ENCODE measurements around the gene AMPD2. TPM values are rescaled to one million over a fixed set of nuclear protein-coding genes. Genes with fewer than 3 reads are reported as not detected.

AMPD2 gene
- total RNA-seq, 2 donors from 2014 or later: 55.7 to 69.3 TPM

DNA sequence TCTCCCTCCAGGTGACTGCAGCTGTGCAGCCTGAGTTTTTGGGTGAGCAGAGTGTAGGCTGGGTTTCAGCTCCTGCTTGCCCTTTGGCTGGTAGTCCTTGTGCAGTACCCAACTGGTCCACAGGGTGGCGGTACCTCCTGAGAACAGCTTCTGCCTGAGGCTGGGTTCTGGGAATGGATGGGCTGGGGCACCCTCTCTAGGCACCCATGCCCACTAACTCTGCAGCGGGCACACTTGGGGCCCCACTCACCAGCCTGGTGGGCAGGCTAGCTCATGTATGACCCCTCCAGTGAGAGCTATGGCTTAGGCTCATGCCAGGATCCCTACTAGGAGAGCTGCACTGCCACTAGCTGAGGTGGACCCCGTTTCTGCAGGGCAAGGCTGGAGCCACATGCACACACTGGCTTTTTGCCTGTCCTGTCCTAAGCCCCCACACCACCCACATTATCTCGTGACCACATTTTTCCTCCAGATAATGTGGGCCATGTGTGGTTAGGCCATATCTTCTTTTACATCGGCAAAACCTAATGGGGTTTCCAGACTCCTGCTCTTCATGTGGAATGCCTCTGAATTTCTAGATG lies 20.7 kb downstream of the AMPD2 start:
- TF ChIP-seq, protein P1, sequence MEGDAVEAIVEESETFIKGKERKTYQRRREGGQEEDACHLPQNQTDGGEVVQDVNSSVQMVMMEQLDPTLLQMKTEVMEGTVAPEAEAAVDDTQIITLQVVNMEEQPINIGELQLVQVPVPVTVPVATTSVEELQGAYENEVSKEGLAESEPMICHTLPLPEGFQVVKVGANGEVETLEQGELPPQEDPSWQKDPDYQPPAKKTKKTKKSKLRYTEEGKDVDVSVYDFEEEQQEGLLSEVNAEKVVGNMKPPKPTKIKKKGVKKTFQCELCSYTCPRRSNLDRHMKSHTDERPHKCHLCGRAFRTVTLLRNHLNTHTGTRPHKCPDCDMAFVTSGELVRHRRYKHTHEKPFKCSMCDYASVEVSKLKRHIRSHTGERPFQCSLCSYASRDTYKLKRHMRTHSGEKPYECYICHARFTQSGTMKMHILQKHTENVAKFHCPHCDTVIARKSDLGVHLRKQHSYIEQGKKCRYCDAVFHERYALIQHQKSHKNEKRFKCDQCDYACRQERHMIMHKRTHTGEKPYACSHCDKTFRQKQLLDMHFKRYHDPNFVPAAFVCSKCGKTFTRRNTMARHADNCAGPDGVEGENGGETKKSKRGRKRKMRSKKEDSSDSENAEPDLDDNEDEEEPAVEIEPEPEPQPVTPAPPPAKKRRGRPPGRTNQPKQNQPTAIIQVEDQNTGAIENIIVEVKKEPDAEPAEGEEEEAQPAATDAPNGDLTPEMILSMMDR (conservative IDR thresholded peaks at IDR 0.05): peak; percentile 92
- Histone ChIP-seq H3K4me3 (ENCODE audit: low read length) (no peak overlapping the region), H3K36me3 (ENCODE audit: control insufficient read depth, insufficient read depth, low read length) (no peaks in the 10 kb centered on the region), H3K27ac (ENCODE audit: low read depth, low read length) (no peak overlapping the region), H3K27me3 (ENCODE audit: control insufficient read depth, insufficient read depth, low read length, poor library complexity, severe bottlenecking) (peaks cover 5% of the 10 kb centered on the region), H3K9me3 (ENCODE audit: control insufficient read depth, low read length) (no peaks in the 10 kb centered on the region), H3K4me1 (ENCODE audit: control insufficient read depth, insufficient read depth, low read length) (peaks cover 6% of the 10 kb centered on the region), H3K9ac (ENCODE audit: extremely low read depth, low read length, poor library complexity, severe bottlenecking) (no peak overlapping the region)
- 46 to 63% methylated on average over 2 to 5 of the region's 5 CpGs for WGBS, 2 experiments (ENCODE audit: insufficient coverage in 1 of 2, insufficient read length in 1 of 2)
- Mint-ChIP-seq H3K27ac (no peak overlapping the region), H3K4me1 (peaks cover 23% of the 10 kb centered on the region), H3K9me3 (no peaks in the 10 kb centered on the region), H3K4me3 (no peak overlapping the region), H3K27me3 (ENCODE audit: insufficient read depth) (peaks cover 16% of the 10 kb centered on the region), H3K36me3 (ENCODE audit: low read depth) (no peaks in the 10 kb centered on the region)
- DNase-seq: peak; percentile 99

DNA sequence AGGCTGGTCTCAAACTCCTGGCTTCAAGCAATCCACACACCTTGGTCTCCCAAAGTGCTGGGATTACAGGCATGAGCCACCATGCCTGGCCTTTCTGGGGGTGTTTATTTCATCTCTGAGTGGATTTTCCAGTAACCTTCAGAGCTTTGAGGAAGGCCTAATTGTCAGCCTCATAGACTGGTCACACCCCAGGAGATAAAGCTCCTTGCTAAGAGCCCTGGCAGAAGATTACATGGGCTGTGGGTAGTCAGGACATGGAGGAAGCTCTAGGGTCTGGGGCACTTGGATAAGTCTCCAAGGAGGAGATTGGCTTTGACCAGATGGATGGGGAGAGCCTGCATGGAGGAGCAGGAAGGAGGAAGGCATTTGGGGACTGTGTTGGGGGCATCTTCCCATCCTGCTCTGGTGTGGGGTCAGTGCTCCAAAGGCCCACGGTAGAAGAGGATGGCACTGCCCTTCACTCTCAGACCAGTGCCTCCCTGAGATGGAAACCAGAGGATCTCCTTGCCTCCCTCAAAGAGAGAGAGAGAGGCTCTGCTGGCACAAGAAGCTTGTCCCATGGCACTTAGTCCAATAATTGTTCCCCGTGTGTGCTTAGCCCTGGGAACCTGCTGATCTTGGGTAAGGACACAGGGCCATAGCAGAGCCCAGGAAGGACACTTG lies 21.6 kb downstream of the AMPD2 start:
- H3K4me1 ChIP-seq (ENCODE audit: control insufficient read depth, insufficient read depth, low read length): peaks cover 1% of the 10 kb centered on the region
- no peak overlapping the region for H3K4me3 Mint-ChIP-seq
- H3K27ac Mint-ChIP-seq: no peak overlapping the region
- H3K36me3 ChIP-seq (ENCODE audit: control insufficient read depth, insufficient read depth, low read length): no peaks in the 10 kb centered on the region
- no peaks in the 10 kb centered on the region for H3K36me3 Mint-ChIP-seq (ENCODE audit: low read depth)
- H3K27me3 ChIP-seq (ENCODE audit: control insufficient read depth, insufficient read depth, low read length, poor library complexity, severe bottlenecking): peaks cover 5% of the 10 kb centered on the region
- peaks cover under 1% of the 10 kb centered on the region for H3K9me3 ChIP-seq (ENCODE audit: control insufficient read depth, low read length)
- 81 to 85% methylated on average over 2 of the region's 2 CpGs for WGBS, 2 experiments (ENCODE audit: insufficient coverage in 1 of 2, insufficient read length in 1 of 2)
- H3K4me3 ChIP-seq (ENCODE audit: low read length): no peak overlapping the region
- TF ChIP-seq, protein P1 (conservative IDR thresholded peaks at IDR 0.05): no peak
- DNase-seq: no peak
- peaks cover 16% of the 10 kb centered on the region for H3K27me3 Mint-ChIP-seq (ENCODE audit: insufficient read depth)
- no peak overlapping the region for H3K27ac ChIP-seq (ENCODE audit: low read depth, low read length)
- H3K9me3 Mint-ChIP-seq: peaks cover 2% of the 10 kb centered on the region
- H3K9ac ChIP-seq (ENCODE audit: extremely low read depth, low read length, poor library complexity, severe bottlenecking): no peak overlapping the region
- H3K4me1 Mint-ChIP-seq: peaks cover 18% of the 10 kb centered on the region

DNA sequence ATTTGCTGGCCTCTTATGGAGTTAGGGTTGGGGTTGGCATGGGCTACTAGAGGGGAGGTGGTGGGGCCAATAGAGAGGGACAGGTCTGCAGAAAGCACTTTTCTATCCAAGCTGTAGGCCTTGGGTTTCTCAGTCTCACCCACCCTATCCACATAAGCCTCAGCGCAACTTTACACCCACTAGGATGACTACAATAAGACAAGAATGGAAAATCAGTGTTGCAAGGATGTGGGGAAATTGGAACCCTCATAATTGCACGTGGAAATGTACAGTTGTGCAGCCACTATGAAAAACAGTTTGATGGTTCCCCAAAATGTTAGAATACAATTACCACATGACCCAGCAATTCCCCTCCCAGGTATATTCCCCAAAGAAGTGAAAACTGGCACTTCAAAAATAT lies 22.2 kb downstream of the AMPD2 start:
- peaks cover 5% of the 10 kb centered on the region for H3K27me3 ChIP-seq (ENCODE audit: control insufficient read depth, insufficient read depth, low read length, poor library complexity, severe bottlenecking)
- TF ChIP-seq, protein P1 (conservative IDR thresholded peaks at IDR 0.05): no peak

More for the DNA sequence above, 22.2 kb downstream of the AMPD2 start:
- peaks cover 13% of the 10 kb centered on the region for H3K4me1 Mint-ChIP-seq
- no peak overlapping the region for H3K27ac Mint-ChIP-seq
- H3K4me3 Mint-ChIP-seq: no peak overlapping the region
- H3K9me3 Mint-ChIP-seq: peaks cover 6% of the 10 kb centered on the region
- Histone ChIP-seq H3K27ac (ENCODE audit: low read depth, low read length) (no peak overlapping the region), H3K4me1 (ENCODE audit: control insufficient read depth, insufficient read depth, low read length) (no peaks in the 10 kb centered on the region), H3K36me3 (ENCODE audit: control insufficient read depth, insufficient read depth, low read length) (no peaks in the 10 kb centered on the region), H3K4me3 (ENCODE audit: low read length) (no peak overlapping the region), H3K9me3 (ENCODE audit: control insufficient read depth, low read length) (peaks cover 3% of the 10 kb centered on the region), H3K9ac (ENCODE audit: extremely low read depth, low read length, poor library complexity, severe bottlenecking) (no peak overlapping the region)
- H3K36me3 Mint-ChIP-seq (ENCODE audit: low read depth): no peaks in the 10 kb centered on the region
- WGBS, 2 experiments (ENCODE audit: insufficient coverage in 1 of 2, insufficient read length in 1 of 2): 80 to 100% methylated on average over 1 to 2 of the region's 2 CpGs
- DNase-seq: no peak
- H3K27me3 Mint-ChIP-seq (ENCODE audit: insufficient read depth): peaks cover 16% of the 10 kb centered on the region
